ENCODE measurements around the gene MBD5.

The MBD5 gene

DNA sequence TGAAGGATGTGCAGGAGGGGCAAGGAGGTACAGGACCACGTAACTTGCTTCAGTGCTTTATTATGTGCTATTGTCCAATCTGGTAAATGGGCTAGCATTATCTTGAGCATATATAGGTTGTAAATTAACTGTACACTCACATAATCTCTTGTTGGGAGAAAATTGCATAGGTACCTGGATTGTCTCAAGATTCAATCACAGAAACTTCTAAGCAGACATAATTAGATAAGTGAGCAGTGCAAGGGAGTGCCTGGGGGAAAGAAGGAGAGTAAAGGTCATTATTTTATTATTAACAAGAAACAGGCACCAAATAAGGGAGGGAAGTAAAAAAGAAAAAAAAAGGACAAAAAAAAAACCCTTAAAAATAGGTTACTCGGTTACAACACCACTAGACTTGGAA is 186.2 kb downstream of the MBD5 start:
- no peak for DNase-seq (ENCODE audit: insufficient read length, low spot score)
- FAIRE-seq: no peak

DNA sequence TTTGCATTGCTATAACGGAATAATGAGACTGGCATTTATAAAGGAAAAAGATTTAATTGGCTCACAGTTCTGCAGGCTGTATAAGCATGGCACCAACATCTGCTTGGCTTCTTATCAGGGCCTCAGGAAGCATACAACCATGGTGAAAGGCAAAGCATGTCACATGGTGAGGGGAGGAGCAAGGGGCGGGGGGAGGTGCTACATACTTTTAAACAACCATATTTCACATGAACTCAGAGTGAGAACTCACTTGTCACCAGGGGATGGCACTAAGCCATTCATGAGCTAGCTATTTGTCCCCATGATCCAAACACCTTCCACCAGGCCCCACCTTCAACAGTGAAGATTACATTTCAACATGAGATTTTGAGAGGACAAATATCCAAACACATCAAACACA is 188.7 kb downstream of the MBD5 start:
- DNase-seq (ENCODE audit: insufficient read length, low spot score) (no peak), FAIRE-seq (no peak)

DNA sequence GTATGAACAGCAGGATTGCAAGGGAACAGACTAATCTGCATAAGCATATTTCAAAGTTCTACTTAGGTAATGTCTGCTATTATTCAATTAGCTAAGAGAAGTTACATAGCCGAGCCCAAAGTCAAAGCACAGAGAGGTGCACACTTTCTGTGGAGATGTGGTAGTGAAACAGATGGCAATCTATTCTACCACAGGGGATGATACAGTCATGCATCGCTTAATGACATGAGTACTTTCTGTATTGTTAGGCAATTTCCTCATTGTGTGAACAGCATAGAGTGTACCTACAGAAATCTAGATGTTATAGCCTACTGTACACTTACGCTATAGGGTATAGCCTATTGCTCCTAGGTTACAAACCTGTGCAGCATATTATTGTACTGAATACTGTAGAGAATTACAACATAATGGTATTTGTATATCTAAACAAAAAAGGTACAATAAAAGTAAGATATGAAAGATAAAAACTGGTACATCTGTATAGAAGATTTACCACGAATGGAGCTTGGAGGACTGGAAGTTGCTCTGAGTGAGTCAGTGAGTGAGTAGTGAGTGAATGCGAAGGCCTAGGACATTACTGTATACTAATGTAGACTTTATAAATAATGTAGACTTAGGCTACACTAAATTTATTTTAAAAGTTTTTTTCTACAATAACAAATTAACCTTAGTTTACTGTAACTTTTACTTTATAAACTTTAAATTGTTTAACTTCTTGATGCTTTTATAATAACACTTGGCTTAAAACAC is 197.6 kb downstream of the MBD5 start:
- FAIRE-seq: no peak
- no peak for DNase-seq (ENCODE audit: insufficient read length, low spot score)

DNA sequence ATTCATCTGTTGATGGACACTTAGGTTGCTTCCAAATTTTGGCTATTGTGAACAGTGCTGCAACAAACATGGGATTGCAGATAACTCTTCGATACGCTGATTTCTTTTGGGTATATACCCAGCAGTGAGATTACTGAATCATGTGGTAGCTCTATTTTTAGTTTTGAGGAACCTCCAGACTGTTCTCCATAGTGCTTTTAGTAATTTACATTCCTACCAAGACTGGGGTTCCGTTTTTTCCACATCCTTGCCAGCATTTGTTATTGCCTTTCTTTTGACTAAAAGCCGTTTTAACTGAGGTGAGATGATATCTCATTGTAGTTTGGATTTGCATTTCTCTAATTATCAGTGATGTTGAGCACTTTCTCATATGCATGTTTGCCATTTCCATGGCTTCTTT is 200.3 kb downstream of the MBD5 start:
- no peak for FAIRE-seq
- DNase-seq (ENCODE audit: insufficient read length, low spot score): no peak

DNA sequence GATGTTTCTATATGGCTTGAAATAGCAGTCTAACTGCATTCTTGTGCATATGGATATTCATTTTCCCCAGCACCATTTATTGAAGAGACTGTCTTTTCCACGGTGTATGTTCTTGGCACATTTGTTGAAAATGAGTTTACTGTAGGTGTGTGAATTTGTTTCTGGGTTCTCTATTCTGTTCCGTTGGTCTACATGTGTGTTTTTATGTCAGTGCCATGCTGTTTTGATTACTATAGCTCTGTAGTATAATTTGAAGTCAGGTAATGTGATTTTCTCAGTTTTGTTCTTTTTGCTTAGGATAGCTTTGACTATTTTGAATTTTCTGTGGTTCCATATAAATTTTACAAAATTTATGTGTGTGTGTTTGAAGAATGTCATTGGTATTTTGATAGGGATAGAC is 201.0 kb downstream of the MBD5 start:
- no peak for FAIRE-seq
- DNase-seq (ENCODE audit: insufficient read length, low spot score): no peak

DNA sequence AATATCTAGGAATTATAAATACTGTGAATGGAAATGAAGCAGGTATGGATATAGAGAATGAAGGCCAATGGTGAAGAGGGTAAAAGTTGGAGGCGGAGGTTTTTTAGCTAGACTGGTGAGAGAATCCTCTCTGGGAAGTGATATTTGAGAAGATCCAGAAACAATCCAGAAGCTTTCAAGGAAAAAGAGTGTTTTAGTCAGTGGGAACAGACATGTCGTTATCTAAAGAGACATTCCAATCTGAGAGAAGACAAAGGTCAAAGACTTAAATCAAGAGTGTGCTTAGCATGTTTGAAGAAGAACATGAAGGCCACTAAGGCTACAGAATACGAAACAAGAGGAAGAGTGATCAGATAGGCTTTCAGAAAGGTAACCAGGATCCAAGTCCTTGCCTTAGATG is 211.0 kb downstream of the MBD5 start:
- FAIRE-seq (no peak), DNase-seq (ENCODE audit: insufficient read length, low spot score) (no peak)

DNA sequence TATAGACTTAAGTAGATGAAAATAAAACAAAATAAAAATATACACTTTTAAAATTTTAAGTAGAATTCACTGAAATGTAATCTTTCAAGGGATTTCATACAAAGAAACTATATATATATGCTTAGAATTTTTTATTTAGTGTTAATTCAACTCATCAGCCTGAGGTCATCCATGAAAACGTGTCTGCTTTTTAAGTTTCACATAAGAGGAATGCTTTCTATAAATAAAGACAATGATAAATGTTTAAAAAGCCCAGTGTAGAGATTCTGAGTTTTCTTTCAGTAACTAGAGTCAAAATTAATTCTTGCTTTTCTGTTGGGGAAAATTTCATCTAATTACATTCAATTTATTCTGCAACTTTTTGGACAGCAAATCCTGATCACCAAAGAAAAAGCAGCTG is 213.3 kb downstream of the MBD5 start:
- FAIRE-seq: no peak

DNA sequence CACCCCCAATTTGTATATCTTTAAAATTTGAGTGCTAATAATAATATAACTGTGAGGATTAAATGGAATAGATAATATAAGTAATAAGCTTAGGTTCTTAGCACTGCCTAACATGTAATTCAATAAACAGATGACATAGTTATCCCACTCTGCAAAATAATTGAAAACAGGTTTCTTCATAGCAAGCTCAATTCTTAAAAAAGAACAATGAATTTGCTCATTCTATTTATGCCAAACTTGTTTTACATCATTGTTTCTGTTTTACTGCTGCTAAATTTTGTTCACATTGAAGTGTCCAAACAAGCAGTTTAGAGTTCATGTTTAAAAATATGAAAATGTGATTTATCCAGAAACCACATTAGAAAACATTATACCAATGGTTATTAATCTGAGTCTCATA is 217.0 kb downstream of the MBD5 start:
- DNase-seq (ENCODE audit: insufficient read length, low spot score) (no peak), FAIRE-seq (no peak)

More for the DNA sequence above, 213.3 kb downstream of the MBD5 start:
- no peak for DNase-seq (ENCODE audit: insufficient read length, low spot score)

DNA sequence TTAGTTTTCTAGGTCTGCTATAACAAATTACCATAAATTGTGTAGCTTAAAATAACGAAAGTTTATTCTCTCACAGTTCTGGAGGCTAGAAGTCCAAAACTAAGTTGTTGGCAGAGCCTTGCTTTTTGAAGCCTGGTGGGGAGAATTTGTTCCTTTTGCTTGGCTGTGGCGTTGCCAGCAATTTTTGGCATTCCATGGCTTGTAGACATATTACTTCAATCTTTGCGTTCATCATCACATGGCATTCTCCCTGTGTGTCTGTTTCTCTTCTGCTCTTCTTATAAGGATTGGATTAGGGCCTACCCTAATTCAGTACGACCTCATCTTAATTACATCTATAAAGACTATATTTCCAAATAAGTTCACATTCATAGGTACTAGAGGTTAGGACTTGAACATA is 217.7 kb downstream of the MBD5 start:
- FAIRE-seq (no peak), DNase-seq (ENCODE audit: insufficient read length, low spot score) (no peak)

DNA sequence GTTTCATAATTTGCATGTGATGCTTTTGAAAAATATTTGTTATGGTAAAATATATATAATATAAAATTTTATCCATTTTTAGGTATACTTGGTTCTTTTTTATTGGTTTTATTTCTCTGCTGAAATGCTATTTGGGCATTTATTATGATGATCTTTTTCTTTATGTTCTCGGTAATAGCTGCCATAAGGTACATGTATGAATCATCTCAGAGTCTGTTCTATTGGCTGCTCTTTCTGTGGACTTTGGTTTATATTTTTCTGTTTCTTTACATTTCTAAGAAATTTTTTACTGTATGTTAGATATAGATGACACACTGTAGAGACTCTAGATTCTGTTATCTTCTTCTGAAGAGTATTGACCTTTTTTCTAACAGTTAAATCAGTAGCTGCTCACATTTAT is 219.9 kb downstream of the MBD5 start:
- DNase-seq (ENCODE audit: insufficient read length, low spot score) (no peak), FAIRE-seq (no peak)

DNA sequence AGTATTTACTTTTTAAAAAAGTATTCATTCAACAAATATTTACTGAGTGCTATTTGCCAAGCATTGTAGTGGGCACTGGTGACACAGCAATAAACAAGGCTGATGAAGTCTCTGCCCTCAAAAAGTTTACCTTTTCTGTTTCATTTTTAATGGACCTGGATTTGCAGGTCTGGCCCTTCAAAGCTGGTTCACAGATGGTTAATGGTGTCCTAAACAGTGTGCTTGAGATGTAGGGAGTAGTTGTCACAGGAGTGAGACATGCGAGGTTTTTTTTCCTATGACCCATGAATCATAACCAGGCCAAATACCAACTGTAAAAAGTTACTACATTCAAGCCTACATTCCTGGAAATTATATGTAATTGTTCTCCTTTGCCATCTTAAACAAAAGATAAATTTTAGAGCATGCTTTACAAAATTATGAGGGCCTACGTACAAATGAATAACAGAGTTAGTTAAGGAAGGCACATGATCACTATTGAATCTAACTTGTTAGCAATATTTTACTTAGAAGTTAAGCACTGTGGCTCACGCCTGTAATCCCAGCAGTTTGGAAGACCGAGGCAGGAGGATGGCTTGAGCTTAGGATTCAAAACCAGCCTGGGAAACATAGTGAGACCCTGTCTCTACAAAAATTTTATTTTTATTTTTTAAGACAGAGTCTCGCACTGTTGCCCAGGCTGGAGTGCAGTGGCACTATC is 223.9 kb downstream of the MBD5 start:
- DNase-seq (ENCODE audit: insufficient read length, low spot score) (no peak), FAIRE-seq (no peak)

DNA sequence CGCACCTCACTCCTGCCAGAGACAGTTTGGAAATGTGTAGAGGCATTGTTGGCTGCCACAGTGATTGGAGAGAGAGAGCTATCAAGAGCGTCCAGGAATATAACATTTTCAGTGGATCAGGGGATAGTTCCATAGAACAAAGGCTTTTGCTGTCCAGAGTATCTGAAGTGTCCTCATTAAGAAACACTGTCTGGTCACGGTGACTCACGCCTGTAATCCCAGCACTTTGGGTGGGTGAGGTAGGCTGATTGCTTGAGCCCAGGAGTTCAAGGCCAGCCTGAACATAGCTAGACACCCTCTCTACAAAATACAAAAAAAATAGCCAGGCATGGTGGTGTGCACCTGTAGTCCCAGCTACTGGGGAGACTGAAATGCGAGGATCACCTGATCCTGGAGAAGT is 231.1 kb downstream of the MBD5 start:
- FAIRE-seq: no peak
- no peak for DNase-seq (ENCODE audit: insufficient read length, low spot score)

DNA sequence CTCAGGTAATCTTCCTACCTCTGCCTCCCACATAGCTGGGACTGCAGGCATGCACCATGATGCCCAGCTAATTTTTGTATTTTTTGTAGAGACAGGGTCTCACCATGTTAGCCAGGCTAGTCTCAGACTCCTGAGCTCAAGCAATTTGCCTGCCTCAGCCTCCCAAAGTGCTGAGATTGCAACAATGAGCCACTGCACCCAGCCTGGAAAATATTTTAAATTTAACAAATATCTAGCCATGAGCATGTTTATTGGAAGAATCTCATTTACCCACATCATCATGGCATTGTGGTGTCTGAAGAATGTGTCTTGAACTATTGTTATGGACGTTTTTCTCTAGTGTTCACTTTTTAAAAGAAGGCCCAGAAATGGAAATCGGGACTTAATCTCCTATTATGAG is 231.8 kb downstream of the MBD5 start:
- DNase-seq (ENCODE audit: insufficient read length, low spot score) (no peak), FAIRE-seq (no peak)

DNA sequence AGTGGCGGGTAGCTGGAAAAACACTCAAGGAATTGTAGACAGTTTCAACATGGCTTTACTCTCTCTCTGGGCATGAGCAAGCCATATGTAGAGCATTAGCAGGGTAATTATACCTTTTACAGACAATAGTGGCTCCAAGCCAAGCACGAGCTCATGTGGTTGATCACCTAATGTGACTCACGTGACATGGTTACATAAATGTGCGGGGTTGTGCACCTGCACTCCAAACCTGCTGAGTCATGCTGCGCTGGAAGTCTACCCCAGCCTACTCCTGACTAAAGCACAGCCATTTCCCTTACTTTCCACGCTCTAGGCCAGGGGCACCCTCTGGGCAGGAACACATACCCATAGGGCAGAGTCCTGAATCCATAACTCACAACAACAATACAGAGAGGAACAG is 232.8 kb downstream of the MBD5 start:
- DNase-seq (ENCODE audit: insufficient read length, low spot score): no peak
- no peak for FAIRE-seq

DNA sequence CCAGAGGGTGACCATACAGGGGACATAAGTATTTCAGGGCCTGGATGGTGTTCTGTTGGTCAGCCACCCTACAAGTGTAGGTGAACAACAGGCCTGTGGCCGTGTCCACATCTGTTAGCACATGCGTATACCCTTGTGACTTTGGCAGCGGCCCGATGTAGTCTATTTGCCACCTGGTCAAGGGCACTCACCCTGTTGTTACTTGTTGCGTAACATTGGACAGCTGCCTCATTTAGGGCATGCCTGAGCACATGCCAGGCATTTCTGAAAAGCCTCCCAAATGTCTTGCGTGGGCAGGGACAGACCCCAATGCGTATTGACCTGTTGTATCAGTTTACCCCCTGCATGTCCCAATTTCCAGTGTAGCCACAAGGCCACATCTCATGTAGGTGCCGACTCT is 235.0 kb downstream of the MBD5 start:
- DNase-seq (ENCODE audit: insufficient read length, low spot score) (no peak), FAIRE-seq (no peak)

DNA sequence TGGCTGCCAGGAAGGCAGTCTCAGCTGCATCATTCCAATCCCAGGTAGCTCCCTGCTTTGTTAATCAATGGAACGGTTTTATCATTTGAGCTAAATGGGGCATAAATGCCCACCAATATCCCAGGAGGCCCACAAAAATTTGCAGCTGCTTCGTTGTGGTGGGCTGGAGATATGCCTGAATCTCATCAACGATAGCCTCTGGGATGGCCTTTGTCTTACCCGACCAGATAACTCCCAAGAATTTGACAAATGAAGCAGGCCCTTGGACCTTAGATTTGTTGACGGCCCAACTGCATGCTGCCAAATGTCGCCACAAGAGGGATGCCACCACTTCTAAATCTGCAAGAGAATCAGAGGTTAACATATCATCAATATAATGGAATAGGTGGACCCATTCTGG is 236.4 kb downstream of the MBD5 start:
- FAIRE-seq: no peak

DNA sequence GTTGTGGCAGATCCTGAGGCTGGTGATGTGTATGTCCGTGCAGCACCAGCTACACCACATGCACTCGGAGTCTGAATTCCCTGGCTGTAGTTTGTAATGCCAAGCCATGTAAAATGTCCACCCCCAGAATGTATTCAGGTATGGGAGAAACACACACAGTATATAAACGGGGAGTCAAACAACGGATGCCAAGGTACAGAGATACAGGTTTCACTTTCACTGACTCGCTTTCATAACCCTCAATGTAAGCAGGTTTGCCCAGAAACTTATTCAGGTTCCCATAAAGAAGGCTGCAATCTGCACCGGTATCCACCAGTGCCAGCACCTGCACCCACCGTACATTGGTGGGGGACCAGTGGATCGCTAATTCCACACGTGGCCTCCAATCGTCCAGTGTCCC is 237.2 kb downstream of the MBD5 start:
- no peak for FAIRE-seq
- no peak for DNase-seq (ENCODE audit: insufficient read length, low spot score)

More for the DNA sequence above, 236.4 kb downstream of the MBD5 start:
- no peak for DNase-seq (ENCODE audit: insufficient read length, low spot score)

DNA sequence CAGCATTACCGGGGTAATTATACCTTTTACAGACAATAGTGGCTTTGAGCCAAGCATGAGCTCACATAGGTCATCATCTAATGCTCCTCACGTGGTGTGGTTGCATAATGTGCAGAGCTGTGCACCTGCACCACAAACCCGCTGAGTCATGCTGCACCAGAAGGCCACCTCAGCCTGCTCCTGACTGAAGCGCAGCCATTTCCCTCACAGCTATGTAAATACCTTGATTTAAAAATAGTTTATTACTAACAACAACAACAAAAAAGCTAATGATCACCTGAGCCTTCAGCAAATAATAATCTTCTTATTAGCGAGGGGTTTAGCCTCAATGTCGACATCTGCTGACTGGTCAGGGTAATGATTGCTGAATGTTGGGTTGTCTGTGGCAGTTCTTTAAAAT is 238.8 kb downstream of the MBD5 start:
- DNase-seq (ENCODE audit: insufficient read length, low spot score) (no peak), FAIRE-seq (no peak)

DNA sequence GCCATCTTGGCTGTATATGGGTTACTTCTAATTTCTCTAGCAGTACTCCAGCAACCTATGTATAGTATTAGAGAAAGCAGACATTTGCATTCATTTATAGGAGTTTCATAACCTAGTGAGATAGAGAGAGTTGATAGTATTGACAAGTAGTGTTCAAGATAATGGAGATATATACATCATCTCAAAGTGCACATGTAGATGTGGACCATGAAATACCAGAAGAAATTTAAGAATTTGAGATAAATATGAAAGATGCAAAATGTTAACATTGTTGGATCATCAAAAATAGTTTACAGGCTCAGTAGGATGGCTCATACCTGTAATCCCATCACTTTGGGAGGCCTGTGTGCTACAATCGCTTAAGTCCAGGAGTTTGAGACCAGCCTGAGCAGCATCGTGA is 243.0 kb downstream of the MBD5 start:
- FAIRE-seq (no peak), DNase-seq (ENCODE audit: insufficient read length, low spot score) (no peak)

DNA sequence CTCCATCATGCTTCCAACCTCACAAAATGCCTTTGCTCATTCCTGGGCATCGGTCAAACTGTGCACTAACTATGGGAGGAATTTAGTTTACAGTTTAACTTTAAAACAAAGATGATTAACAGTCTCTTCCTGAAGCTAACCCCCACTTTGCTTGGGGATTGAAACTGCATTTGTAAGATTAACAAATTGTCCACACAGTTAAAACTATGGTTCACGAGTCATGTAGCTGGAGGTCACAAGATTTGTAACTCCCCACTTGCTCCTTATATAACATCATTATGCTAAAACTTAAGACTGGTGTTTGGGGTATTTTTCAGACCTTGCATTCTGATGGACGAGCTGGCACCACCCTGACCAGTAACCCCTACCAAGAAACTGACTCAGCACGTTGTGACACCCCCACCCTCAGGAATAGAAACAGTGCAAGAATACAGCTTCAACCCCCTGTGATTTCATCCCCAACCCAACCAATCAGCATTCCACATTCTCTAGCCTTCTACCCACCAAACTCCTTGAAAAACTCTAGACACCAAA is 252.3 kb downstream of the MBD5 start:
- no peak for DNase-seq (ENCODE audit: insufficient read length, low spot score)
- FAIRE-seq: no peak

DNA sequence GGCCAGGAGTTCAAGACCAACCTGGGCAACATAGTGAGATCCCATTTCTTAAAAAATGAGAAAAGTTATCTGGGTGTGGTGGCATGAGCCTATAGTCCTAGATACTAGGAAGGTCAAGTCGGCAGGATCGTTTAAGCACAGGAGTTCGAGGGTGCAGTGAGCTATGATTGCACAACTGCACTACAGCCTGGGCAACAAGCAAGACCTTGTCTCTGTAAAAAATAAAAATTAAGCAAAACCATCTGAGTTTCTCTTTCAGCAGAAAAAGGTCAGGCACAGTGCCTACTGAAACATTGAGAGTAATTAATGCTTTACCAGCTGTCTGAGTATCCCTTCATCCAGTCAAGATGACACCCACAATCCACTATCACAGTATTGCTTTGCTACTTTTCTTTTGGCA is 258.3 kb downstream of the MBD5 start:
- DNase-seq (ENCODE audit: insufficient read length, low spot score): no peak
- FAIRE-seq: no peak

DNA sequence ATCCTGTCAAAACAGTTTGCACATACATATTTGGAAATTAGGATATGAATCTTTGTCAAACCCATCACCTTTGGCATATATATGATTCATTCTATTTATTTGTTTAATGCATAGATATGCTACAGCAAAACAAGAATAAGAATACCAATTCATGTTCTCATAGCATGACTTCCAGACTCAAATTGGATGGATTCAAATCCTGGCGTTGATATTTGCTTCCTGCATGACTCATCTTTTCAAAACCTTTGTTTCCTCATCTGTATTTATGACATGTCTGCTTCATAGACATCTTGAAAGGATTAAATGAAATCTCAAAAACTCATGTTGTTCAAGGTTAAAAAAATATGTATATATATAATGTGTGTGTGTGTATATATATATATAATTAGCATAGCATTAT is 261.3 kb downstream of the MBD5 start:
- FAIRE-seq: no peak
- DNase-seq (ENCODE audit: insufficient read length, low spot score): no peak

Measured in GM19239 (cell line).